ENCODE results near the gene PTPRCAP.

PTPRCAP gene

DNA sequence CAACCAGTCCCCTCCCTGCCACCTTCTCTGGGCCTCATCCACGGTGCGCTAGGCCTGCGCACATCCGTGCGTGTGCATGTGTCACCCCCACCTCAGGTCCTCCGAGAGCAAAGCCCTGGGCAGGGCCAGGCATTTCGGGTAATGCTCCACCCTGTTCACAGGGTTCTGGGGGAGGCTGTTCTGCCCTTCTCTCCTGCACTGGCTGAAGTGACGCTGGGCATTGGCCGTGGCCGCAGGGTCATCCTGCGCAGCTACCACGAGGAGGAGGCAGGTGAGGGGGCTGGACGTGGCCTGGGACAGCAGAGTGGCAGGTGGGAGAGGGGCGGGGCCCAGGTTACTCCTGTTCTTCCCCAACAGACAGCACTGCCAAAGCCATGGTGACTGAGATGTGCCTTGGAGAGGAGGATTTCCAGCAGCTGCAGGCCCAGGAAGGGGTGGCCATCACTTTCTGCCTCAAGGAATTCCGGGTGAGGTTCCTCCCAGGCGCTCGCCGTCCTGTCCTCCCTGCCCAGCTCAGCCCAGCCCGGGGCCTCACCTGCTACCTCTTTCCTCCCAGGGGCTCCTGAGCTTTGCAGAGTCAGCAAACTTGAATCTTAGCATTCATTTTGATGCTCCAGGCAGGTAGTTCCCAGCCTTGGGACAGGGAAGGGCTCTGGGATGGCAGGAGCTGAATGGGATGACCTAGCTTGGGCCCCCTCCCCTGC lies 41.8 kb downstream of the PTPRCAP start:
- Histone ChIP-seq H3K36me3 (ENCODE audit: insufficient read depth, low read length) (peaks cover 43% of the 10 kb centered on the region), H3K4me2 (ENCODE audit: low read length) (no peak overlapping the region), H3K9ac (ENCODE audit: low read depth, low read length) (no peak overlapping the region), H3K4me1 (ENCODE audit: control insufficient read depth, insufficient read depth, low read length) (peaks cover 17% of the 10 kb centered on the region), H3K9me3 (replicated peaks; ENCODE audit: low read length) (no peaks in the 10 kb centered on the region), H3K27me3 (ENCODE audit: control insufficient read depth, insufficient read depth, low read length) (no peaks in the 10 kb centered on the region), H3K4me3 (ENCODE audit: low read length) (no peak overlapping the region)

DNA sequence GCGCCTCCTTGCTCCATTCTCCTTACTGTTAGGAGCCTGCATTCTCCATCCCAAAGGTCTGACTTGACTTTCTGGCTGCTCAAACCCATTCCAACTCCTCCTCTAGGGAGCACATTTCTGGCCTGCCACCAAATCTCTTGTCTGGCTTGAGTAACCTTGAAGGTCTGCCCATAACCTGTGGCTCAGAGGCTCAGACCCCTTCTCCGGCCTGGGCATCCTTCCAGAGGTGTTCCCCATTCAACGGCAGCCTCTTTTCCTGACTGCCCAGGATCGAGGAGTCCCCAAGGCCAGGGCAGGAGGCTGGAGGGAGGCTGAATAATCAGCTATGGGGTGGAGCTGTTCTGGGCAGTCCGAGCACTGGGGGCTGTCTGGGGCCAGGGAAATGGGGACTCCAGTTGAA lies 43.5 kb downstream of the PTPRCAP start:
- Histone ChIP-seq H3K4me3 (ENCODE audit: low read length) (no peak overlapping the region), H3K36me3 (ENCODE audit: insufficient read depth, low read length) (peaks cover 29% of the 10 kb centered on the region), H3K27me3 (ENCODE audit: control insufficient read depth, insufficient read depth, low read length) (no peaks in the 10 kb centered on the region), H3K9ac (ENCODE audit: low read depth, low read length) (no peak overlapping the region), H3K4me1 (ENCODE audit: control insufficient read depth, insufficient read depth, low read length) (peaks cover 11% of the 10 kb centered on the region), H3K4me2 (ENCODE audit: low read length) (no peak overlapping the region), H3K9me3 (replicated peaks; ENCODE audit: low read length) (no peaks in the 10 kb centered on the region)

- H3K9me3 ChIP-seq (replicated peaks; ENCODE audit: low read length): no peaks in the 10 kb centered on the region
- H3K4me3 ChIP-seq (ENCODE audit: low read length): no peak overlapping the region
- peaks cover 24% of the 10 kb centered on the region for H3K36me3 ChIP-seq (ENCODE audit: insufficient read depth, low read length)
- H3K9ac ChIP-seq (ENCODE audit: low read depth, low read length): no peak overlapping the region
- H3K4me2 ChIP-seq (ENCODE audit: low read length): no peak overlapping the region
- H3K27me3 ChIP-seq (ENCODE audit: control insufficient read depth, insufficient read depth, low read length): no peaks in the 10 kb centered on the region
- H3K4me1 ChIP-seq (ENCODE audit: control insufficient read depth, insufficient read depth, low read length): peaks cover 11% of the 10 kb centered on the region
Observed at GRCh38 chr11:67393437-67393836, 44.0 kb downstream of the PTPRCAP start.

- peaks cover 11% of the 10 kb centered on the region for H3K4me1 ChIP-seq (ENCODE audit: control insufficient read depth, insufficient read depth, low read length)
- peak overlapping the region; percentile 98 for H3K4me2 ChIP-seq (ENCODE audit: low read length)
- no peaks in the 10 kb centered on the region for H3K27me3 ChIP-seq (ENCODE audit: control insufficient read depth, insufficient read depth, low read length)
- H3K9me3 ChIP-seq (replicated peaks; ENCODE audit: low read length): no peaks in the 10 kb centered on the region
- peaks cover 12% of the 10 kb centered on the region for H3K36me3 ChIP-seq (ENCODE audit: insufficient read depth, low read length)
- peak overlapping the region; percentile 92 for H3K4me3 ChIP-seq (ENCODE audit: low read length)
- peak overlapping the region; percentile 97 for H3K9ac ChIP-seq (ENCODE audit: low read depth, low read length)
Observed at GRCh38 chr11:67392183-67392715, 45.2 kb downstream of the PTPRCAP start.

- Histone ChIP-seq H3K4me2 (ENCODE audit: low read length) (peak within 1 kb of the TSS; percentile 98), H3K27me3 (ENCODE audit: control insufficient read depth, insufficient read depth, low read length) (no peaks in the 10 kb centered on the region), H3K4me1 (ENCODE audit: control insufficient read depth, insufficient read depth, low read length) (peaks cover 11% of the 10 kb centered on the region), H3K9ac (ENCODE audit: low read depth, low read length) (peak within 1 kb of the TSS; percentile 97), H3K36me3 (ENCODE audit: insufficient read depth, low read length) (peaks cover 11% of the 10 kb centered on the region), H3K4me3 (ENCODE audit: low read length) (peak within 1 kb of the TSS; percentile 92), H3K9me3 (replicated peaks; ENCODE audit: low read length) (no peaks in the 10 kb centered on the region)
Observed at GRCh38 chr11:67391304-67392182, 45.9 kb downstream of the PTPRCAP start, which contains the start of gene RAD9A. Gene RAD9A, plus strand, starts transcription at chr11:67391986. Its CDS starts 59 bp downstream, at chr11:67392045.

- Histone ChIP-seq H3K9ac (ENCODE audit: low read depth, low read length) (peak overlapping the region; percentile 97), H3K36me3 (ENCODE audit: insufficient read depth, low read length) (peaks cover 7% of the 10 kb centered on the region), H3K27me3 (ENCODE audit: control insufficient read depth, insufficient read depth, low read length) (no peaks in the 10 kb centered on the region), H3K9me3 (replicated peaks; ENCODE audit: low read length) (no peaks in the 10 kb centered on the region), H3K4me1 (ENCODE audit: control insufficient read depth, insufficient read depth, low read length) (peaks cover 11% of the 10 kb centered on the region), H3K4me3 (ENCODE audit: low read length) (peak overlapping the region; percentile 92), H3K4me2 (ENCODE audit: low read length) (peak overlapping the region; percentile 98)
Observed at GRCh38 chr11:67390947-67391303, 46.6 kb downstream of the PTPRCAP start.

GRCh38 chr11:67389477-67389876 lies 48.0 kb downstream of the PTPRCAP start:
- Histone ChIP-seq H3K4me3 (ENCODE audit: low read length) (no peak overlapping the region), H3K4me1 (ENCODE audit: control insufficient read depth, insufficient read depth, low read length) (peaks cover 22% of the 10 kb centered on the region), H3K27me3 (ENCODE audit: control insufficient read depth, insufficient read depth, low read length) (no peaks in the 10 kb centered on the region), H3K36me3 (ENCODE audit: insufficient read depth, low read length) (no peaks in the 10 kb centered on the region), H3K9me3 (replicated peaks; ENCODE audit: low read length) (no peaks in the 10 kb centered on the region), H3K4me2 (ENCODE audit: low read length) (no peak overlapping the region), H3K9ac (ENCODE audit: low read depth, low read length) (no peak overlapping the region)

- Histone ChIP-seq H3K27me3 (ENCODE audit: control insufficient read depth, insufficient read depth, low read length) (no peaks in the 10 kb centered on the region), H3K4me2 (ENCODE audit: low read length) (no peak overlapping the region), H3K9ac (ENCODE audit: low read depth, low read length) (no peak overlapping the region)
Observed at GRCh38 chr11:67387518-67387917, 50.0 kb downstream of the PTPRCAP start.

DNA sequence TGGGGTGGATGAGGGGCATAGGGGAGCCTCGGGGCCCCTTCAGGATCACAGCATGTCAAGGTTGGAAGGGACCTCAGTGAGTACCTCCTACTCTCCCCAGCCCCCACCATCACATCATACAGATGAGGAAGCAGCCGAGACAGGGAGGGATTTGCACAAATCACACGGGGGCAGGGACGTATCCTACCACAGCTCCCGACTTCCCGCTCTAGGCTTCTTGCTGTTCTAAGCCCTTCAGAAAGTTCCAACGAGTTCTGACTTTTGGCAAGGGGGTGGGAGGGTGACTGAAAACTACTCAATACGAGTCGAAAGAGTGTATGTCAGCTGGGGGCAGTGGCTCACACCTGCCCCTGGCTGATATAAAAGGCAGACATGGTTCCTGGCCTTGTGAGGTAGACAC lies 50.4 kb downstream of the PTPRCAP start:
- H3K36me3 ChIP-seq (ENCODE audit: insufficient read depth, low read length): no peaks in the 10 kb centered on the region
- no peak overlapping the region for H3K9ac ChIP-seq (ENCODE audit: low read depth, low read length)
- H3K9me3 ChIP-seq (replicated peaks; ENCODE audit: low read length): no peaks in the 10 kb centered on the region
- H3K27me3 ChIP-seq (ENCODE audit: control insufficient read depth, insufficient read depth, low read length): no peaks in the 10 kb centered on the region
- H3K4me1 ChIP-seq (ENCODE audit: control insufficient read depth, insufficient read depth, low read length): peaks cover 22% of the 10 kb centered on the region
- H3K4me2 ChIP-seq (ENCODE audit: low read length): no peak overlapping the region
- no peak overlapping the region for H3K4me3 ChIP-seq (ENCODE audit: low read length)

More at GRCh38 chr11:67387518-67387917, 50.0 kb downstream of the PTPRCAP start:
- Histone ChIP-seq H3K36me3 (ENCODE audit: insufficient read depth, low read length) (no peaks in the 10 kb centered on the region), H3K9me3 (replicated peaks; ENCODE audit: low read length) (no peaks in the 10 kb centered on the region), H3K4me1 (ENCODE audit: control insufficient read depth, insufficient read depth, low read length) (peaks cover 22% of the 10 kb centered on the region), H3K4me3 (ENCODE audit: low read length) (no peak overlapping the region)
